Measurements from ENCODE around the gene PLA2R1. TPM values are rescaled to one million over a fixed set of nuclear protein-coding genes. Genes with fewer than 3 reads are reported as not detected.

PLA2R1 gene
- total RNA-seq: 13.6 and 18.1 TPM in 2 replicates

DNA sequence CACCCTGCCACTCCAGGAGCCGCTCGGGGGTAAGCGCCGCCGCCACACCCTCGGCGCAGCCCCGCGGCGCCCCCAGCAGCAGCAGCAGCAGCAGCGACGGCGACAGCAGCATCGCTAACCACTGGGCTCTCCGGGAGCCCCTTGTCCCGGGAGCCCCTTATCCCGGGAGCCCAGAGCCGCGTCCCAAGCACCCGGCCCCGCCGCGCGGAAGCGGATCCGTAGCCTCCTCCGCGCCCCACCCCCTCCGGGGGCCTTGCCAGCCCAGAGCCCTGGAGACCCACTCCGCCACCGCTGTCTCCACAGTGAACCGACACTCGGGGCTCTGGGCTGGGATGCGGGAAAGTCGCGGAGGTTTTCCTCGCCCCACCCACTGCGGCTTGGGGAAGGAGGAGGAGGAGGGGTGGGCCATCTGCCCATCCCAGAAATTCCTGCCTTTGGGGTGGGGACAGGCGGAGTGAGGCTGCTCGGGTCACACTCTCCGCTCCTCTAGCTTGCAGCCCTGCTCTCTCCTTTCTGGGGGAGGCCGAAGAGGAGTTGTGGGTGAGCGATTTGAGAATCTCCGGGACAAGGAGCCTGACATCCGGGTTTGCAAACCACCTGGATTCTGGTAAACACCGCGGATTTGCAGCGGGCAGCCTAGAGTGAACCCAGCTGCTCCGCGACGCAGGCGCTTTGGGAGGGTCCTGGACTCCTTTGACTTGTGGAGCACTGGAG, at the start of gene PLA2R1:
PLA2R1 (minus strand) TSS at position 324 of the 714 bp plus-strand sequence; CDS start at position 112, 212 bp downstream.

DNA sequence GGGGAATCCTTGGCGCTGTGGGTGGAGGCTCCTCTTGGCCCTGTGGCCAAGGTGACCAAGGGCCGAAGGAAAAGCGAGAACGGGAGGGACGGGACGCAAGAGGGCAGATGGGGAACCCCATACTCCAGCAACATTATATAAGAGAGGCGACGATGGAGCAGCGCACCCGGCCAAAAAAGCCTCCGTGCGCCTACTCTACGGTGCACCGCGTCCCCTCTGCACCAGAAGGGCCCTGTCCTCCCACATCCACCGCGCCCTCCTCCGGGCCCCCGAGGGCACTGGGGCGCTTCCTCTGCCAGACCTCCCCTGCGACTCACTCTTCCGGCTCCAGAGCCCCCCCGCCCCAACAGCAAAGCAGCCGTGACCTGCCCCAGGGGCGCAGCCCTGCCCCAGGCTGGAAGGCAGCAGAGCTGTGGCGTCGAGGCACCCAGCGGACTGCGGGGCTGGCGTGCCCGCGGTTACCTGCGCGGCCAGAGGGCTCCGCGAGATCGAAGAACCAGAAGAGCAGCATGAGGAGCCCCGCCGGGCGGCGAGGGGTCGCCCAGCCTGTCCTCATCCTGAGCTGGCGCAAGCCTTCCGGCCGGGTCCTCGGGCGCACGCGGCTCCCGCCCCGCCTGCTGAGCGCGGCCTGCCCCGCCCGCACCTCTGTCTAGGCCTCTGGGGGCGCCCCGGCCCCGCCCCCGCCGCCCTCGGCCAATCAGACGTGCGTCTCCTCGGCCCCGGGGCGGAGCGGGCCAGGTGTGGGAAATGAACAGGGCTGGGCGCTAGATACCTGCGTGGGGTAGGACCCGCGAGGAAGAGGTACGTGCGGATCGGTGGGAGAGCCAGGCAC, 158.1 kb downstream of the PLA2R1 start, which contains the start of gene LY75:
LY75 (minus strand) TSS at position 630 of the 832 bp plus-strand sequence.

Other genes with a start within 250 kb of the PLA2R1 start
- gene LY75, start 157.9 kb downstream of the PLA2R1 start, total RNA-seq: under 0.01 TPM in 1 of 2 replicates, not detected in the other
- gene ITGB6, start 137.7 kb upstream of the PLA2R1 start, total RNA-seq: 0.09 TPM in 1 of 2 replicates, not detected in the other